HEK293T (cell line): ENCODE data around the gene CHD5.

Source experiments
- CTCF ChIA-PET: fragments of 350-600 bp; formaldehyde crosslinking; extraction: SDS; loops from one replicate; lab custom pipeline; 2021; ENCODE audit warnings: antibody characterized with exemption, inconsistent platforms; lab: Yijun Ruan, JAX
- POLR2A ChIA-PET: fragments of 350-600 bp; formaldehyde crosslinking; extraction: SDS; loops from one replicate; lab custom pipeline; 2020; ENCODE audit warnings: antibody characterized with exemption, inconsistent platforms; lab: Yijun Ruan, JAX
- DNase-seq: peaks from one replicate; pipeline ENCODE4 v3.0.0; 2012; ENCODE audit warnings: mixed read lengths; ENCODE audit errors: extremely low spot score
- ARNT ChIP-seq: fragments of 450-650 bp; IDR thresholded peaks from 2 replicates; pipeline ENCODE4 v1.6.1; 2017; ENCODE audit warnings: mild to moderate bottlenecking
- BHLHE40 ChIP-seq: fragments of 450-650 bp; IDR thresholded peaks from 2 replicates; pipeline ENCODE4 v1.6.1; 2016; ENCODE audit warnings: mild to moderate bottlenecking, moderate library complexity, borderline replicate concordance
- CTBP1 ChIP-seq: fragments of 450-650 bp; IDR thresholded peaks from 2 replicates; pipeline ENCODE4 v1.6.1; 2016; ENCODE audit warnings: borderline replicate concordance
- ELF4 ChIP-seq: fragments of 450-650 bp; IDR thresholded peaks from 2 replicates; pipeline ENCODE4 v1.6.1; 2017; ENCODE audit warnings: antibody characterized with exemption
- FOXA1 ChIP-seq: fragments of 450-650 bp; IDR thresholded peaks from 2 replicates; pipeline ENCODE4 v1.6.1; 2016; ENCODE audit warnings: mild to moderate bottlenecking
- FOXK2 ChIP-seq: fragments of 450-650 bp; IDR thresholded peaks from 2 replicates; pipeline ENCODE4 v1.6.1; 2016; ENCODE audit warnings: mild to moderate bottlenecking
- FOXM1 ChIP-seq: fragments of 450-650 bp; IDR thresholded peaks from 2 replicates; pipeline ENCODE4 v1.6.1; 2017; ENCODE audit warnings: mild to moderate bottlenecking, borderline replicate concordance
- HDGF ChIP-seq: fragments of 450-650 bp; IDR thresholded peaks from 2 replicates; pipeline ENCODE4 v1.6.1; 2017; ENCODE audit warnings: antibody characterized with exemption, borderline replicate concordance
- L3MBTL2 ChIP-seq: fragments of 450-650 bp; conservative IDR thresholded peaks from 2 replicates; pipeline ENCODE4 v1.6.1; 2016; ENCODE audit warnings: mild to moderate bottlenecking
- LEF1 ChIP-seq: fragments of 450-650 bp; IDR thresholded peaks from 2 replicates; pipeline ENCODE4 v1.6.1; 2017; ENCODE audit warnings: mild to moderate bottlenecking, borderline replicate concordance
- NFRKB ChIP-seq: fragments of 450-650 bp; IDR thresholded peaks from 2 replicates; pipeline ENCODE4 v1.6.1; 2016; ENCODE audit warnings: mild to moderate bottlenecking, moderate library complexity
- SP1 ChIP-seq: fragments of 450-650 bp; IDR thresholded peaks from 2 replicates; pipeline ENCODE4 v1.6.1; 2017
- SUZ12 ChIP-seq: fragments of 450-650 bp; IDR thresholded peaks from 2 replicates; pipeline ENCODE4 v1.6.1; 2016; ENCODE audit warnings: mild to moderate bottlenecking
- TARDBP ChIP-seq: fragments of 450-650 bp; IDR thresholded peaks from 2 replicates; pipeline ENCODE4 v1.6.1; 2016
- ZNF384 ChIP-seq: fragments of 450-650 bp; IDR thresholded peaks from 2 replicates; pipeline ENCODE4 v1.6.1; 2016
- TF ChIP-seq, protein P1 (sequence below): fragments of 450-650 bp; IDR thresholded peaks from 2 replicates; pipeline ENCODE4 v1.6.1; 2016

The CHD5 gene

DNA sequence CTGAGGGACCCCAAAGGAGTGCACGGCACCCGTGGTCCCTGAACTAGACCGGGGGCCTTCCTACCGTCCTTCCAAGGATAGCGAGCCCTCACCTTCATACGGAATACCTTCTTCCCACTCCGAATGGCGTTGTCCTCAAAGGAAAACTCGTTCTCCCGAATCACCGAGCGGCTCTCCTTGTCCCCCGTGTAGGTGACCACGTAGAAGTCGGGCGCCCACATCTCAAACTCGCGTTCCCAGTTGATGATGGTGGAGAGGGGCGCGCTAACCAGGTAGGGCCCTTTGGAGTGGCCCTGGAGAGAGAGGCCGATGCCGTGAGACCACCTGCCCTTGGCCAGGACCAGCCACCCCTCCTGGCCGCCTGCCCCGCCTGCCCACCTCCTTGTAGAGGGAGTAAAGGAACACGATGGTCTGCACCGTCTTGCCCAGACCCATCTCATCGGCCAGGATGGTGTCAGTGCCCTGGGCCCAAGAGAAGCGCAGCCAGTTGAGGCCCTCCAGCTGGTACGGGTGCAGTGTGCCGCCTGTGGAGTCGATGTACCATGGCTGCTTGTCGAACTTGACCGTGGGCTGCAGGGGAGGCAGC, 38.0 kb downstream of the CHD5 start:
- ChIA-PET CTCF (interaction anchor here (1.1 to 1.4 kb wide), 2 partner anchors 11 to 63 kb away, joined by 3 read pairs; no protein-coding TSS in a partner anchor), POLR2A (no interaction called here)
- TF ChIP-seq TARDBP = no peak
- TF ChIP-seq ARNT = no peak
- no peak for TF ChIP-seq FOXA1
- TF ChIP-seq SUZ12 = no peak
- TF ChIP-seq HDGF = no peak
- no peak for TF ChIP-seq ELF4
- no peak for TF ChIP-seq FOXK2
- TF ChIP-seq SP1 = no peak
- TF ChIP-seq, protein P1, sequence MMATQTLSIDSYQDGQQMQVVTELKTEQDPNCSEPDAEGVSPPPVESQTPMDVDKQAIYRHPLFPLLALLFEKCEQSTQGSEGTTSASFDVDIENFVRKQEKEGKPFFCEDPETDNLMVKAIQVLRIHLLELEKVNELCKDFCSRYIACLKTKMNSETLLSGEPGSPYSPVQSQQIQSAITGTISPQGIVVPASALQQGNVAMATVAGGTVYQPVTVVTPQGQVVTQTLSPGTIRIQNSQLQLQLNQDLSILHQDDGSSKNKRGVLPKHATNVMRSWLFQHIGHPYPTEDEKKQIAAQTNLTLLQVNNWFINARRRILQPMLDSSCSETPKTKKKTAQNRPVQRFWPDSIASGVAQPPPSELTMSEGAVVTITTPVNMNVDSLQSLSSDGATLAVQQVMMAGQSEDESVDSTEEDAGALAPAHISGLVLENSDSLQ = no peak
- no peak for TF ChIP-seq L3MBTL2
- no peak for TF ChIP-seq NFRKB
- no peak for TF ChIP-seq BHLHE40
- no peak for TF ChIP-seq LEF1
- TF ChIP-seq CTBP1 = no peak
- TF ChIP-seq ZNF384 = no peak
- no peak for TF ChIP-seq FOXM1
- DNase-seq = no peak

DNA sequence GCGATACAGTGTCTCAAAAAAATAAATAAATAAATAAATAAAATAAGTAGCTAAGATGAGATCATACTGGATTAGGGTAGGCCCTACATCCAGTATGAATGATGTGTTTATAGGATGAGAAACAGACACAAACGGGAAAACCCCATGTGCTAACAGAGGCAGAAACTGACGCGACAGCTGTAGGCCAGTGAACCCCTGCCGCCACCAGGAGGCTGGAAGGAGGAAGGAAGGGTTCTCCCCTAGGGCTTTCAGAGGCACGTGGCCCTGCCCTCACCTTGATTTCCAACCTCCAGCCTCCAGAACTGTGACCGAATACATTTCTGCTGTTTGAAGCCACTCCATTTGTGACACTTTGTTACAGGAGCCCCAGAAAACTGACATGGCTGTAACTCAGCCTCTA, 38.5 kb downstream of the CHD5 start:
- DNase-seq = no peak
- CTCF ChIA-PET = interaction anchor here (1.1 to 1.4 kb wide), 2 partner anchors 10 to 63 kb away, joined by 3 read pairs; no protein-coding TSS in a partner anchor
- TF ChIP-seq SP1 = no peak
- TF ChIP-seq ARNT = no peak
- TF ChIP-seq NFRKB = no peak
- TF ChIP-seq ZNF384 = no peak
- no peak for TF ChIP-seq LEF1
- TF ChIP-seq FOXM1 = no peak
- POLR2A ChIA-PET = no interaction called here

DNA sequence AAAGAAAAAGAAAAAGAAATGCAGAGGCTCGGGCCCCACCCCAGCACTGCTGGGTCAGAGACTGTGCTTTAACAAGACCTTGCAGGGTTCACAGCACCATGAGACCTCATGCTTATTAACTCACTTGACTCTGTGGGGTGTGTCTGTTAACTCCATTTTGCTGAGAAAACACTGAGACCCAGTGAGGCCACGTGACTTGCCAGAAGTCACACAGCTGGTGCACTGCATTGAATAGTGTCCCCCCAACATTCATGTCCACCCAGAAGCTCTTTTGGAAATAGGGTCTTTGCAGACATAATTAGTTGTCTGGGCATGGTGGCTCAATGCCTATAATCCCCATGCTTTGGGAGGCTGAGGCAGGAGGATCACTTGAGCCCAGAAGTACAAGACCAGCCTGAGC, 39.7 kb downstream of the CHD5 start:
- POLR2A ChIA-PET = no interaction called here
- CTCF ChIA-PET = interaction anchor here (1.4 kb wide), 1 partner anchor 64 kb away, joined by 3 read pairs; no protein-coding TSS in a partner anchor
- TF ChIP-seq ZNF384 (no peak), HDGF (no peak), CTBP1 (no peak), ARNT (no peak), FOXM1 (no peak), BHLHE40 (no peak), FOXA1 (no peak), NFRKB (no peak), L3MBTL2 (no peak), FOXK2 (no peak), SUZ12 (no peak), TARDBP (no peak), SP1 (no peak), ELF4 (no peak), LEF1 (no peak)
- TF ChIP-seq, protein P1 = no peak
- DNase-seq = no peak

DNA sequence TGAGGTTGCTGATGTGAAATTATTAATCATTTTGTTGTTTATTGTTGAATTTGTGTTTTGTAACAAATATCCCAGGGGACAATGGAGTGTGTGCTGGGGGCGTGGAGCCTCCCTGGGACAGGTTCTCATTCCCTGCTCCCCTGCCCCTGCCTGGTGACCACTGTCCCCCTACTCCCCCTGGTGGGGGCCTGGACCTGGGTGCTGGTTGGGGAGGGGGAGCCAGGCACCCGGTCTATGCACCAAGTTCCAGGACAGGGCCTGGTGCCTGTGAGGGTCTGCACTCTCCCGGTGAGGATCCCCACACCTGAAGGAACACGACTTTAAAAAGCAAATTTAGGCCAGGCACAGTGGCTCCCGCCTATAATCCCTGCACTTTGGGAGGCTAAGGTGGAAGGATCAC, 42.4 kb downstream of the CHD5 start:
- CTCF ChIA-PET = interaction anchor here (1.0 kb wide), 1 partner anchor 84 kb away, joined by 3 read pairs; no protein-coding TSS in a partner anchor
- DNase-seq = no peak
- TF ChIP-seq FOXK2 (no peak), FOXM1 (no peak), FOXA1 (no peak), L3MBTL2 (no peak), ARNT (no peak), HDGF (no peak)
- TF ChIP-seq, protein P1 = no peak
- POLR2A ChIA-PET = interaction anchor here (1.4 kb wide), 1 partner anchor 10 kb away, joined by 4 read pairs; no protein-coding TSS in a partner anchor

DNA sequence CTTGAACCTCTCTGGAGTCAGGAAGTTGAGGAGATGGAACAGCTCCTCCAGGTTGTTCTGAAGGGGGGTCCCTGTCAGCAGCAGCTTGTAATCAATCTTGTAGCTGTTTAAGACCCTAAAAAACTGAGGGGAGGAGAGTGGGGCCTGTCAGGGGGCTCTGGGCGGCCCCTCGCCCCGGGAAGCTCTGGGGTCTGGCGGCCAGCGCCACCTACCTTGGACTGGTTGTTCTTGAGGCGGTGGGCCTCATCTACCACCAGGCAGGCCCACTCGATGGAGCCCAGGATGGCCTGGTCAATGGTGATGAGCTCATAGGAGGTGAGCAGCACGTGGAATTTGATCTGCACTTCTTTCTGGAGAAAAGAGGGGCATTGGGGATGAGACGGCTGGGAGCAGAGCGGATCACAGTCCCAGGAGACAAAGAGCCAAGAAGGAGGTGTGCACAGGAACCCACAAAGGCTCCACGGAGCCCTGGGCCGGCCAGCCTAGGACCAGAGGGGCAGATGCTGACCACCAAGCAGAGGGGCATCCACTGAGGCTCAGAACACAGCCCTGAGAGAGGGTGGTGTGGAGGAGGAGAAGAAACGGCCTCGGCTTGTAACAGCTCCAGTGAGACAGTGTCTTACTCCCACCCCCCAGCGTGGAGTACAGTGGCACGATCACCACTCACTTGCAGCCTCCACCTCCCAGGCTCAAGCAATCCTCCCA, 43.5 kb downstream of the CHD5 start:
- no peak for DNase-seq
- ChIA-PET POLR2A (interaction anchor here (1.4 kb wide), 1 partner anchor 9 kb away, joined by 4 read pairs; no protein-coding TSS in a partner anchor), CTCF (interaction anchor here (1.0 kb wide), 1 partner anchor 83 kb away, joined by 3 read pairs; no protein-coding TSS in a partner anchor)
- TF ChIP-seq ELF4 (no peak), ARNT (no peak), CTBP1 (no peak), ZNF384 (no peak), FOXM1 (no peak), TARDBP (no peak), FOXA1 (no peak), FOXK2 (no peak), LEF1 (no peak), HDGF (no peak), BHLHE40 (no peak), SP1 (no peak), SUZ12 (no peak), L3MBTL2 (no peak), NFRKB (no peak)
- TF ChIP-seq, protein P1 = no peak
